GM19324 (cell line): ENCODE measurements around the gene TM4SF5.

Source experiments
- ATAC-seq: cut with Tn5 transposase; IDR thresholded peaks from one replicate; pipeline ENCODE4 v1.9.1; 2021; ENCODE audit warnings: mild to moderate bottlenecking, moderate library complexity; ENCODE audit not compliant: unreplicated experiment, low FRiP score

TM4SF5 gene

DNA sequence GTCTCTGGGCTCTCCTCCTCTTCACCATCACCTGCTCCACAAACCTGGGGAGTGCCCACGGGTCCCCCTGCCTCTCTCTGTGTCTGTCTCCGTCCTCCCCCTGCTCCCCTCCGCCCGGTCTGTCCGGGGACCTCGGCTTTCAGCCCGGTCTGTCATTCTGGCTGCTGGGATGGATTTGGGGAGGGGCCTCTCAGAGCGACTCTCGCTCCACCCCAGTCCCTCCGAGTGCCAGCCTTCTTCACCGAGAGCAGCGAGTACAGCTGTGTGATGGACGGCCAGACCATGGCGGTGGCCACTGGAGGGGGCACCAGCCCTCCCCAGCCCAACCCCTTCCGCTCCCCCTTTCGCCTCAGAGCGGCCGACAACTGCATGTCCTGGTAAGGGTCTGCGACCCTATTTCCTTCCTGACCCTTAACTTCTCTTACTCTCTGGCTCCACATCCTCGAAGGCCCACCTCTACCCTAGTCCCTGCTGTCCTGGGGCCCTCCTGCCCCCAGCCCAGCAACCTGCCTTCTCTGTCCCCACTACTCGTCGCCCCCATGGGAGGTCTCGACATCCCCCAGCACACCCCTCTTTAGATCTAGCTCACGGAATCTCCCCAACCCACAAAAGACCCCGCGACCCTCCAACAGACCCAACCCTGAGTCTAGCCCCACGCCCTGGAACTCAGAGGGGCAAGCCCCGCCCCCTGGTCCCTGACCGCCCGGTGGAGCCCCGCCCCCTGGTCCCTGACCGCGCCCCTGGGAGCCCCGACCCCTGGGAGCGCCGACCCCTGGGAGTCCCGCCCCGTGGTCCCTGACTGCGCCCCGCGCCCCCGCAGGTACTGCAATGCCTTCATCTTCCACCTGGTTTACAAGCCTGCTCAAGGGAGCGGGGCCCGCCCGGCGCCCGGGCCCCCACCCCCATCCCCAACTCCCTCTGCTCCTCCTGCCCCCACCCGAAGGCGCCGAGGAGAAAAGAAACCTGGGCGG lies 26.4 kb upstream of the TM4SF5 start:
- no peak for ATAC-seq

DNA sequence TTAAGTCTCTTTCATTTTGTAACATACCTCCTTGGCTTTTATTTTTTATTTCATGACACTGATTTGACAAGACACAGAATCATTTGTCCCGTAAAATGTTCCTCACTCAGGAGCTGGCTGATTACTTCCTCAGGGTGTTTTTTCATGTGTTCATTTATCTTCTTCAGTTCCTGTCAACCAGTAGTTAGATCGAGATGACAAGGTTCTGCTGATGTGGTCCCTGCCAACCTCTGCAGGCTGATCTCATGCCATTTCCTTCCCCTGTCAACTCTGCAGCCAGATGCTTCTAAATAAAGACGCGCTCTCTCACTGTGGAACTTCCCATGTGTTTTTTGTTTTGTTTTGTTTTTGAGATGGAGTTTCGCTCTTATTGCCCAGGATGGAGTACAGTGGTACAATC lies 23.8 kb upstream of the TM4SF5 start:
- ATAC-seq: no peak

DNA sequence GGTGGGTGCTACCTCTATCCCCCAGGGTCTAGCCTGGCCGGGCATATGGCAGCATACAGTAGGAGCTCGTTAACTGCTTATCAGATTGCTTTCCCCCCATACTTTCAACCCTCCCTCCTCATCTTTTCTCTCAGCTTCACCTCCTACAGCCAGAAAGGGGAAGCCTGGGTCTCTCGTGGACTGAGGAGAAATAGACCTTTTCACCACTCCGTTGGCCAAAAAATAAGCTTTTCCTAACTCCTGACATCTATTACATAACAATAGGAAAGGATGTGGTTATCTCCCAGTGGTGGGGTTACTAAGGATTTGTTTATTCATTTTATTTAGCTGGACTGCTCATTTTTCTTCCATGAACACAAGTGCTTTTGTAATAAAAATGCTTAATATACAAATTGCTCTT lies 23.0 kb upstream of the TM4SF5 start:
- no peak for ATAC-seq

DNA sequence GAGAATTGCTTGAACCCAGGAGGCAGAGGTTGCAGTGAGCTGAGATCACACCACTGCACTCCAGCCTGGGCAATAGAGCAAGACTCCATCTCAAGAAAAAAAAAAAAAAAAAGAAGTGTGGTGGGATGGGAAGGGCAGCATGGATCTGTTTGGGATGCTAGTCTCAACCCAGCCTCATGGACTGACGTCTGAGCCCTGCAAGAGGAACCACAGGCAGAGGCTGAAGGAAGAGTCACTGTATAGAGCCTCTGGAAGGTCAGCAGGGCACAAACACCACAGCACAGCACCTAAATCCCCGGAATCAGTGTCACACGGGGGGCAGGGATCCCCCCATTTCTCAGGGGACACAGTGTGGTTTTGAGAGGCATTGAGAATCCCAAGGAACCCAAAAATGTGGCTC lies 21.1 kb upstream of the TM4SF5 start:
- no peak for ATAC-seq

DNA sequence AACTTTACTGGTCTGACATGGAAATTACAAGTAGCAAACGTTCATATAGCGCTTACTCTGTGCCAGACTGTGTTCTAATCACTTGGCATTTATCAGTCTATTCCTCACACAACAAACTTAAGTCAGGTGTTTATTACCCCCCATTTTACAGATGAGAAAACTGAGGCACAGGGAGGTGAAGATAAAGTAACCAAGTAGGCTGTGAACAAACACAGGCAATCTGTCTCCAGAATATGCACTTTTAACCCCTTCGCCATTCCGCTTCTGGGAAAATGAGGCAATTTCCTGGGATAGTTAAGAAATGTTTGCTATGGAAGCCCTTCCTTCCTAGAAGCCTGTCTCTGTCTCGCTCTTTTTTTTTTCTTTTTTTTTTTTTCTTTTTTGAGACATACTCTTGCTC lies 19.8 kb upstream of the TM4SF5 start:
- ATAC-seq: no peak

DNA sequence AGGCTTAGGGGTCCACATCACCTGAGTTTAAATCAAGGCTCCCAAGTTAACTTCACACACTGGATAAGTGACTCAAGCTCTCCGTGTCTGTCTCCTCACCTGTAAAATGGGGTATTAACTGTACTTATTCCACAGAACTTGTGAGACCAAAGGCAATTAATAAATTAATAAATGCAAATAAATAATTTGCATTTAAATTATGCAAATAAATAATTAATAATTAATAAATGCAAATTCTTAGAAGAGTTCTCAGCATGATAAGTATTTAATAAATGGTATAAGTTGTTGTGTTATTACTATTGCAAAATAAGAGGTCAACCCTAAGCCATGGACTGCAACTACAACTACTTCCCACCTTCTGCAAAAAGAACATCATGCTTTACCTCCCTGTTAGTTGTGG lies 18.3 kb upstream of the TM4SF5 start:
- no peak for ATAC-seq

DNA sequence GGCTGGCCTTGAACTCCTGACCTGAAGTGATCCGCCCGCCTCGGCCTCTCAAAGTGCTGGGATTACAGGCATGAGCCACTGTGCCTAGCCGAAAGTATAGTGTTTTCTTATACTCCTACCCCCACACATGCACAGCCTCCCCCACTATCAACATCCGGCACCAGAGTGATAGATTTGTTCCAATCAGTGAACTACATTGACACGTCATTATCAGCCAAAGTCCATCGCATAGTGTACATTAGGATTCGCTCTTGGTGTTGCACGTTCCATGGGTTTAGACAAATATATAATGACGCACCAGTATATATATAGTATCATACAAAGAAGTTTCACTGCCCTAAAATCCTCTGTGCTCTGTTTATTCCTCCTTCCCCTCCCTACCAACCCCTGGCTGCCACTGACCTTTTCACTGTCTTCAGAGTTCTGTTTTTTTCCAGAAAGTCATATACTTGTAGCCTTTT lies 11.9 kb upstream of the TM4SF5 start:
- no peak for ATAC-seq

DNA sequence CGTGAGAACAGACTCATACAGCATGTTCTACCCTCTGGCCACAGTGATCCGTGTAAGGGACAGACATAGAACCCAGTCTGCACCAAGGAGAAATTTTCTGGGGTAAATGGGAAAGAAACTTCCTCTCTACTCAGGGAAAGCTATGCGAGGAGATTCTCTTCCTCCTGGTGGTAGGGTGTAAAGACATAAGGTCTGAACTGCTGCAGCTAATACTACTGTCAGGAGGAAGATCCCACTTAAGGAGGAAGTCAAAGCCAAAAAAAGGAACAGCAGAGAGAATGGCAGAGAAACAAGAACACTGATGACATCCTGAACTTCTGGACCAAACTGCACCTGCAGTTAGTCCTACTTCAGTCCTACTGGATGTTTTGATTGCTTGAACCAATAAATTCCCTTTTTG lies 7.1 kb upstream of the TM4SF5 start:
- no peak for ATAC-seq

DNA sequence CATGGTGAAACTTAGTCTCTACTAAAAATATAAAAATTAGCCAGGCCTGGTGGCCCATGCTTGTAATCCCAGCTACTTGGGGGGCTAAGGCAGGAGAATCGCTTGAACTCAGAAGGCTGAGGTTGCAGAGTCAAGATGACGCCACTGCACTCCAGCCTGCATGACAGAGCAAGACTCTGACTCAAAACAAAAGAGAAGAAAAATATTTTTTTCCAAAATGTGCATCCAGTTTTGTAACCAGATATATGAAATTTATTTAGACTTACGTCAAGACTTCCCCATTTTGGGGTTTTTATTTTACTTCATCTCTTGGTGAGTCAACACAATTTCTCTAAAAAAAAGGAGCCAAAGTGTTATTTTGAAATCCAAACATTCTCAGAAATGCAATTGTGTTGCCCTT lies 5.5 kb upstream of the TM4SF5 start:
- no peak for ATAC-seq

DNA sequence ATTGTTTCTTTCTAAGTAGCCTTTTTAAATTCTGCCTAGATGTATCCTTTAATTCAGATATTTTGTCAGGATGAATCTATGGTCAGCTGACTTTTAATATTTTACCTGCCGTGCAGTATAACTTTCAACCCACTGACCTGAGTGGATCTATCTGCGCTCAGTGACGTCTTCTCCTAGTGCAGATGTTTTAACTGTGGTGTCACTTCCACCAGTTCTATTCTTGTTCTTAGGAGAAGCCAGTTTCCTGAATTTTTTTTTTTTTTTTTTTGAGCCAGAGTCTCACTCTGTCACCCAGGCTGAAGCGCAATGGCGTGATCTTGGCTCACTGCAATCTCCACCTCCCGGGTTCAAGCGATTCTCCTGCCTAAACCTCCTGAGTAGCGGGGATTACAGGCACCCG lies 5.0 kb upstream of the TM4SF5 start:
- no peak for ATAC-seq

DNA sequence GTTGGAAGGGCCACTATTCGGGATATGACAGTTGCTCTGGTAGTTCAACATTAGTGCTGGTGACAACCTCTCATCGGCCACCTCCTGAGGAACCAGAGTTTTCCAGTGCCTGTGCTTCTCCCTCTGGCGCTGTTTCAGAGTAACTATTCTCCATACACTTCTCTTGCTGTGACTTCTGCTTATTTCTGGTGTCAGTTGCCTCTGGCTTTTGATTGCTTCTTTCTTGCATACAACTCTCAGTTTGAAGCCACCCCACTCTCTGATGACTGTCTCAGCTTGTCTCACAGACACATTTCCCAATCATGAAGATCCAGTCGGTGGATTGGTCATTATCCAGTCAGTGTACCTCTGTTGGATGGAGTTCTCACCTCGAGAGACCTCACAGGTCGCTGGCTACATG lies 3.4 kb upstream of the TM4SF5 start:
- no peak for ATAC-seq

DNA sequence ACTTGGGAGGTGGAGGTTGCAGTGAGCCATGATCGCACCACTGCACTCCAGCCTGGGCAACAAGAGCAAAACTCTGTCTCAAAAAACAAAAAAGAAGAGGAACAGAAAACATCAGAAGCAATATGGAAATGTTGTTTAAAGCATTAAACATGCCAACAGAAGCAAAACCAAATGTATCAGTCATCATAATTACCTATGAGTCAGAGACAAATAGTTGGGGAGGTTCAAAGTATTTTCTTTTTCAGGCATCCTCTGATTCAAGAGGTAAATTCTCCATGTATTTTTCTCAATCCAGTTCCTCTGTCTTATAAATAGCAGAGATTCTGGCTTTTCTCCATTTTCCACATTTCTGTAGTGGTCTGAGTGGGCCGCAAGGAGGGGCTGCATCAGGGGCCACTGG lies 2.1 kb upstream of the TM4SF5 start:
- no peak for ATAC-seq

DNA sequence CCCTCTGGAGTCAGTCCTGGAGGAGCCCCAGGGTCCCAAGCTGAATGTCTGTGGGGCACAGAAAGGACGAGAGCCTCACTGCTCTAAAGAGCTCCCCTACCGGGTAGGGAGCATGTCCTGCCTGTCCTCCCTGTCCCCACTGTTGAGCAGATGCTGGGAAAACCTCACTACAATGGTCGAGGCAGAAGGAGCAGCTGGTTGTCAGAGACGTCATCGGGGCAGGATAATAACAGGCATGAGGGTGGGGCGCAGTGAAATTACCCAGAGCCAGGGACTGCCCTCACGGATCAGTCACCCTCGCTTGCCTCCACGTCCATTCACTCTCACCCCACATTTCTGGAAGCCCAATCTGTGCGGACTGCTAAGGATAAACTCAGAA lies 538 bp downstream of the TM4SF5 start:
- no peak for ATAC-seq

DNA sequence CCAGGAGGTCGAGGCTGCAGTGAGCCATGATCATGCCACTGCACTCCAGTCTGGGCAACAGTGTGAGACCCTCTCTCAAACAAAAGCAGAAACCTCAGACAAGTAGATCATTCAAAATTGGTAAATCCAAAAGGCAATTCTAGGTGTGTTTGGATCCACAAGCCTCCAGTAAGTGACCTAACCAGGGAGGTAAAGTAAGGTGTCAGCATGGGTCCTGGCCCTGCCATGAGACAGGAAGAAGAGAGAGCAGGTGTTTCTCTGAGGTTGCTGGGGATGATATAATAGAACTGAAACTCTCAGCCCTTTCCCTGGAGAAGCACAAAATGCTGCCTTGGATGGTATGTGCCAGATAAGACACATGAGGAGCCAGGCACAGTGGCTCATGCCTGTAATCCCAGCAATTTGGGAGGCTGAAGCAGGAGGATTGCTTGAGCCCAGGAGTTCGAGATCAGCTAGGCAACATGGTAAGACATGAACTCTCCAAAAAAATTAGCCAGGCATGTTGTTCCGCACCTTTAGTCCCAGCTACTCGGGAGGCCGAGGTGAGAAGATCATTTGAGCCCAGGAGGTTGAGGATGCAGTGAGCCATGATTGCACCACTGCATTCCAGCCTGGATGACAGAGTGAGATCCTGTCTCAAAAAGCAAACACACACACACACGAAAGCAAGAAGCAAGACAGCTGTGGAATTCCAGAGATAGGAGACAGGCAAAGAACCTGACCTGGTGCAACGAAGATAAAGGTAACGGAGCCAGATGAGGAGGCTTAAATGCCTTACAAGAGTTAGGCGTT lies 6.5 kb downstream of the TM4SF5 start:
- no peak for ATAC-seq

DNA sequence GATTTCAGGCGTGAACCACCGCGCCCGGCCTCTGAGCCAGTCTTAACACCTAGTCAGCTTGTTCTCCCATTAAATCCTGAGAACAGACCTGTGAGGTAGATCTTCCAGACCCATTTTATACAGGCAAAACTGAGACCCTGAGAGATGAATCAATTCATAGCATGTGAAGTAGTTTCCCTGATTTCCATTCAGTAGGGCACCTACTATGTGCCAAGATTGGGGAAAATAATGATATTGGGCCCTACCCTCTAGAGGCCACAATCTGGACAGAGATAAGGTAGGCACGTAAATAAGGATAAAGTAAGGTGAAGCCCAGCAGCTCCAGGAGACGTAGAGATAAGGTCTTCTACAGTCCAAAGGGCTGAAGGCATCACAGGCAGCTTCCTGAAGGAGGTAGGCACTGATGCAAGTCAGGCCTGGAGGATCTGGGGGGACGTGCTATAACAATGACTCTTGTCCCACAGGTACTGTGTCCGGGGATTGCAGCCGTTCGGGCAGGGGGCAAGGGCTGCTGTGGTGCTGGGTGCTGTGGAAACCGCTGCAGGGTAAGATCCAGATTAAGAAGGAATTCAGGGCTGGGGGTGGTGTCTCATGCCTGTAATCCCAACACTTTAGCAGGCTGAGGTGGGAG lies 8.8 kb downstream of the TM4SF5 start:
- no peak for ATAC-seq

DNA sequence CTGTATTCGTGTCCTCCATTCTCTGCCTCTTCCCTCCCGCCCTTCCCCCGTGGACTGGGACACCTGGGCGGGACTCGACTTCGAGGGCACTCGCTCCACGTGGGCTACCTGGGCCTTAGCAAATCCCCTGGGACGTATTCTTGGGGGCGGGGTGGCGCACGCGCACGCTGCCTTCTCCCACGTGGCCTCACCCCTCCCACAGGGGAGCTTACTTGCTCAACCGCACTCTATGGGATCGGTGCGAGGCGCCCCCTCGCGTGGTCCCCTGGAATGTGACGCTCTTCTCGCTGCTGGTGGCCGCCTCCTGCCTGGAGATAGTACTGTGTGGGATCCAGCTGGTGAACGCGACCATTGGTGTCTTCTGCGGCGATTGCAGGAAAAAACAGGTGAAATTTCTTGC lies 11.0 kb downstream of the TM4SF5 start:
- ATAC-seq: no peak

DNA sequence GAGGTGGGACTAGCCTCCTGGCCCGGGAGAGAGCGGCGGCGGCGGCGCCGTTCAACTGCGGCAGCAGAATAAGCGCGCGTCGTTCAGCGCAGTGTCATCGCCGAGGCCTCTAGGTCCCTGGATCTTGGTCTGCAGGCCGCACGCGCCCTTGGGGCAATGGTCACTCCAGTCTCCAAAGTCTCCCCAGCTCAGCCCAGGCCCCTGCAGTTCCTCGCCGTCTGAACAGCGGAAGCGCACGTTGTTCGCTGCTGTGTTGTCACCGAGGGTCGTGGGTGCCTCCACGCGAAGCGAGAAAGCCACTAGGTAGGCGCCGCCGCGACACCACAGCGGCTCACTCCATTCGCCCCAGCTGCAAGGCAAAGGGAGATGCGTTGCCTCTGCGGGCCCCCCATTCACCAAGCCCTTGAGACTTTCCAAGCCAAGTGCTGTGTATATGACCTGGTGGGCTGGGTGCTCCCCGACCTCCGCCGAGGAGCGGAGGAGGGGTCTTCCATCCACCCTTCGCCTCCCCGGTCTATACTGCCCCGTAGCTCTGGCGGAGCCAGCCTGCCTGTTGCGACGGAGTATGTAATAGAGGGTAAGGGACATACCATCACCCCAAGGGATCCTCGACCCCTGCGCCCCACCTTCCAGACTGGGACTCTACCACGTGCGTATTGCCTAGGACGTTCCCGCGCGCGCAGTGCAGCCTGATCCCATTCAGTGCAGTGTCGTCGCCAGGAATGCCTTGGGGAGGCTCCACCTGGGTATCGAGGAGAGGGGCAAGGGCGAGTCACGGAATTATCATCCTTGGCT lies 13.8 kb downstream of the TM4SF5 start:
- no peak for ATAC-seq

DNA sequence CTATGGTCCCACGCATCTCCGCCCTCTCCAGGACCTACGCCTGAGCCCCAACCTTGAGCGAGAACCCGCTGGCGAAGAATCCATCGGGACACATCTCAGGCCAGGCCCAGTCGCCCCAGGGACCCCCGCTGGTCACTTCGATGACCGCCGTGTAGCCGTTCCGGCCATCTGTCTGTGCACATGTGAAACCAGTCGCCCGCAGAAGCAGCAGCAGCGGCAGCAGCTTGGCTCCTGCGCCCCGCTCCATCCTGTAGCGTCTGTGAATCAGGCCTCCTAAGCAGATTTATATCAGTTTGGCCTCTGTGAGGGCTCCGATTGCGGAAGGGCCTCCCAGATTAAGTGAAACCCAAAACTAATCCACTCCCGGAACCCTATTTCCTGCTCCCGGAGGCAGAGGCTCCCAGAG lies 14.4 kb downstream of the TM4SF5 start, which contains the start of gene VMO1:
Gene VMO1 (minus strand): TSS at position 259 of the 406 bp plus-strand sequence. CDS start 12 bp downstream, at position 247.
- ATAC-seq: no peak

DNA sequence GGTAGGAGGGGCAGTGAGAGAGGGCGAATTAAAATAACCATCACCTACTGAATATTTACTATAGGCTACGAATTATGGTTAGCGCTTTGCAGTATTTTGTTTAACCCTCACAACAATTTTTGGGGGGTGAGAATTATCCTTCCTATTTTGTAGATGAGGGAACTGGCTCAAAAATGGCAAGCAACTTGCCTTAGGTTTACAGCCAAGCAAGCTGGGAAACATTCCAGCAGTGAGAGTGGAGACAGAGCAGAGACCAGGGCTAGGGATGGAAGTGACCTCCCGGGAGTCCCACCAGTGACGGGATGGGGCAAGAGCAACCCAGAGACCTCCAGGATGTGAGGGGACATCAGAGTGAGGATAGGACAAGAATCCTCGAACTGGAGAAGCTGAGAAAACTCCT lies 14.8 kb downstream of the TM4SF5 start:
- ATAC-seq: no peak

DNA sequence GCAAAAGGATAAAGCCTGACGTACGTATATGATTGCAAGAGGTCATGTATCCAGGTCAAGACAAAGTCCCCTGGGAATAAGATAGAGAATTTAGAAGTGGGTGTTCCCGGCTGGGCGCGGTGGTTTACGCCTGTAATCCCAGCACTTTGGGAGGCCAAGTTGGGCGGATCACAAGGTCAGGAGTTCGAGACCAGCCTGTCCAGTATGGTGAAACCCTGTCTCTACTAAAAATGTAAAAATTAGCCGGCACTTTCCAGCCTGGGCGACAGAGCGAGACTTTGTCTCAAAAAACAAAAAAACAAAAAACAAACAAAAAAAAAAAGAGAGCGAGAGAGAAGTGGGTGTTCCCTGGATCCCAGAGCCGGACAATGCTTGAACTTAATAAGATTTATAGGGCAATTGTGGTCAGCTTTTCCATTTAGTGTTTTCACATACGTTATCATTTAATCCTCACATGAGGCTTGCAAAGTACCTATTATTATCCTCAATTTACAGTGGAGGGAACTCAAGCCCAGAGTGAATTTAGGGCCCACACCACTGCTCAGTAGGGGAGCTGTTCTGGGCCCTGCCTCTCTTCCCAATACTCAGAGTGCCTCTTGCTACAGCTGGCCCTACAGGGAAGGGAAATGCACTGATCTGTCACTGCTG lies 16.6 kb downstream of the TM4SF5 start:
- no peak for ATAC-seq
